GM21447 (cell line): ENCODE data around the gene CRPPA.

ENCODE experiments used
- ATAC-seq: cut with Tn5 transposase; IDR thresholded peaks from one replicate; pipeline ENCODE4 v1.9.1; 2021; ENCODE audit not compliant: unreplicated experiment

CRPPA gene

GRCh38 chr7:16428182-16428581 is 6.8 kb upstream of the CRPPA start:
- ATAC-seq: no peak

GRCh38 chr7:16423761-16424160 is 2.4 kb upstream of the CRPPA start:
- no peak for ATAC-seq

GRCh38 chr7:16422917-16423316 is 1.6 kb upstream of the CRPPA start:
- ATAC-seq: no peak

GRCh38 chr7:16422103-16422435 is 731 bp upstream of the CRPPA start:
- no peak for ATAC-seq

- peak; percentile 89 for ATAC-seq
Measured at GRCh38 chr7:16420649-16421332, 547 bp downstream of the CRPPA start.

GRCh38 chr7:16420329-16420648 is 1.0 kb downstream of the CRPPA start:
- ATAC-seq: no peak

- no peak for ATAC-seq
Measured at GRCh38 chr7:16419859-16420258, 1.5 kb downstream of the CRPPA start.

- no peak for ATAC-seq
Measured at GRCh38 chr7:16419126-16419525, 2.2 kb downstream of the CRPPA start.

GRCh38 chr7:16417906-16418305 is 3.4 kb downstream of the CRPPA start:
- ATAC-seq: no peak

GRCh38 chr7:16416289-16417282 is 4.8 kb downstream of the CRPPA start:
- ATAC-seq: no peak

GRCh38 chr7:16412274-16413254 is 8.8 kb downstream of the CRPPA start:
- ATAC-seq: no peak

- ATAC-seq: no peak
Measured at GRCh38 chr7:16411391-16411790, 9.9 kb downstream of the CRPPA start.

GRCh38 chr7:16409777-16410176 is 11.6 kb downstream of the CRPPA start:
- no peak for ATAC-seq

- ATAC-seq: no peak
Measured at GRCh38 chr7:16404636-16405035, 16.7 kb downstream of the CRPPA start.

- no peak for ATAC-seq
Measured at GRCh38 chr7:16403475-16403874, 17.9 kb downstream of the CRPPA start.

- no peak for ATAC-seq
Measured at GRCh38 chr7:16402940-16403339, 18.4 kb downstream of the CRPPA start.

- ATAC-seq: no peak
Measured at GRCh38 chr7:16402091-16402490, 19.2 kb downstream of the CRPPA start.

- ATAC-seq: no peak
Measured at GRCh38 chr7:16400893-16401275, 20.5 kb downstream of the CRPPA start.

GRCh38 chr7:16399916-16400892 is 21.1 kb downstream of the CRPPA start:
- ATAC-seq: no peak

GRCh38 chr7:16399265-16399831 is 22.0 kb downstream of the CRPPA start:
- ATAC-seq: no peak
